GM10248 (cell line): ENCODE data around the gene OSGEPL1.
"Not testable (repeated sequence)": the region's sequence is repeated elsewhere in the genome, so short reads cannot be mapped to it uniquely, and the experiment has no call there.

Source experiments
- CTCF ChIA-PET: fragments of 300-600 bp; sonication (Branson Sonifier 250); formaldehyde crosslinking; extraction: SDS; loops from one replicate; lab custom pipeline; 2021; ENCODE audit warnings: antibody characterized with exemption; lab: Yijun Ruan, JAX
- POLR2A ChIA-PET: fragments of 350-650 bp; sonication (Branson Sonifier 250); formaldehyde crosslinking; extraction: SDS; loops from one replicate; lab custom pipeline; 2020; ENCODE audit warnings: antibody characterized with exemption; lab: Yijun Ruan, JAX
- DNase-seq: peaks from one replicate; pipeline ENCODE4 v3.0.0; 2012; ENCODE audit errors: extremely low spot score
- TF ChIP-seq, protein P1 (sequence below): IDR thresholded peaks from 2 replicates; pipeline ENCODE4 v1.5.1; 2012; ENCODE audit warnings: mild to moderate bottlenecking, low read depth; ENCODE audit errors: extremely low read depth, missing control alignments, control extremely low read depth

OSGEPL1 gene

GRCh38 chr2:189782221-189782671, 19.7 kb upstream of the OSGEPL1 start:
- DNase-seq = no peak
- TF ChIP-seq, protein P1, sequence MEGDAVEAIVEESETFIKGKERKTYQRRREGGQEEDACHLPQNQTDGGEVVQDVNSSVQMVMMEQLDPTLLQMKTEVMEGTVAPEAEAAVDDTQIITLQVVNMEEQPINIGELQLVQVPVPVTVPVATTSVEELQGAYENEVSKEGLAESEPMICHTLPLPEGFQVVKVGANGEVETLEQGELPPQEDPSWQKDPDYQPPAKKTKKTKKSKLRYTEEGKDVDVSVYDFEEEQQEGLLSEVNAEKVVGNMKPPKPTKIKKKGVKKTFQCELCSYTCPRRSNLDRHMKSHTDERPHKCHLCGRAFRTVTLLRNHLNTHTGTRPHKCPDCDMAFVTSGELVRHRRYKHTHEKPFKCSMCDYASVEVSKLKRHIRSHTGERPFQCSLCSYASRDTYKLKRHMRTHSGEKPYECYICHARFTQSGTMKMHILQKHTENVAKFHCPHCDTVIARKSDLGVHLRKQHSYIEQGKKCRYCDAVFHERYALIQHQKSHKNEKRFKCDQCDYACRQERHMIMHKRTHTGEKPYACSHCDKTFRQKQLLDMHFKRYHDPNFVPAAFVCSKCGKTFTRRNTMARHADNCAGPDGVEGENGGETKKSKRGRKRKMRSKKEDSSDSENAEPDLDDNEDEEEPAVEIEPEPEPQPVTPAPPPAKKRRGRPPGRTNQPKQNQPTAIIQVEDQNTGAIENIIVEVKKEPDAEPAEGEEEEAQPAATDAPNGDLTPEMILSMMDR = no peak
- ChIA-PET POLR2A (no interaction called here), CTCF (interaction anchor here (1.4 to 1.5 kb wide), 2 partner anchors 20 to 122 kb away, joined by 4 to 5 read pairs; partner anchors contain the start of genes ASNSD1 and OSGEPL1)

DNA sequence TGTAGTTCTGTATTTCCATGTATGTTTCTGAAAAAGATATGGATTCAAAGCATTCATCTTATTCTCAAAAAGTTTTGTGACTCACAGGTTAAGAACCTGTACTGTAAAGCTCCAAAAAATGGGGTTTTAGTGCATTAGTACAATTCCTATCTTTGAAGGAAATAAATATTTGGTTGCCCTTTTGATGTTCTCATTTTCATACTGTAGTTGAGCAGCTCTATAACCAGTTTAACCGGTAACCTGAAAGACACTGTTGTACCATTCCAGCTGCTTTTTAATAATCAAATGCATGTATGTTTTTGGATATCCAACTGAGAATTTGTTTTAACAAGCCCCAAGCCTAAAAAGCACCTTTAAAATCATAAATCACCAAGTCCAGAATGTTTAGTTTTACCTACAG, 9.6 kb upstream of the OSGEPL1 start:
- no peak for DNase-seq
- ChIA-PET POLR2A (no interaction called here), CTCF (interaction anchor here (1.2 to 7.3 kb wide), 2 partner anchors 9 to 112 kb away, joined by 3 to 73 read pairs; partner anchors contain the start of gene OSGEPL1)
- TF ChIP-seq, protein P1 = no peak

DNA sequence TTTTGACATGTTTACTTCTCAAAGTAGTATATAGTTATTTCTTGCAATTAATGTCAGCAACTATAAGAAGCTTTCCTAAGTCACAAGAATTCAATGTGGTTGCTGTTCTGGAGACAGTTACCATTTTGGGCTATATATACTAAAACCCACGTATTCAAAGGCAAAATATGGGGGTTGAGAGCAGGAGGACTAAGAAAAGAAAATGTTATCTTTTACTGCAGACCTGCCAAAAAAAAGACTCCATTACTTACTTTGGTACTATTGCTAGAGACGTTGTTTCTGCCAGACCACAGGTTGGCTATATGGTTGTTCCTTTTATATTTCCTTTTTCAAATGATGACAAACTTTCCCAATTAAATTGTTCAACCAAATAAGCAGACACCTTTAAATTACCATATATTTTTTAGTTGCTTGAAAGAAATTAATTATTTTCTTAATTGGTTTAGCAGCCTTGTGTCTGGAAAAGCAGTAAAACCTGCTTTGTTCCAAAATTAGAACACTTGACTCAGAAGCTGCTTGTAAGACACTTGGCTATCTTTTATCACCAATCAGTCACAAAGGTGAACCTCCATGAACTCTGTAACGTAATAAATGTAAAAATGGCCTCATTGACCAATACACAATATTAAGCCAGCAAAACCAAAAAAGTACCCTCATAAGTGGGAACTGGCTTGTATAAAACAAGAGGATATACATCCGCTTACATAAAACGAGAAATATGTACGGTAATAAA, 8.2 kb upstream of the OSGEPL1 start:
- CTCF ChIA-PET = interaction anchor here (7.3 kb wide), 1 partner anchor 7 kb away, joined by 73 read pairs; the partner anchor contains the start of gene OSGEPL1
- no peak for DNase-seq
- TF ChIP-seq, protein P1 = no peak
- POLR2A ChIA-PET = no interaction called here

- ChIA-PET POLR2A (interaction anchor here (0.7 kb wide), 1 partner anchor 1913 kb away, joined by 4 read pairs; no protein-coding TSS in a partner anchor), CTCF (interaction anchor here (1.2 to 6.5 kb wide), 13 partner anchors 9 to 307 kb away, joined by 3 to 79 read pairs (median 5); partner anchors contain the start of gene ASNSD1)
- DNase-seq = no peak
- TF ChIP-seq, protein P1 = no peak
These were observed 1.5 kb upstream of the OSGEPL1 start for GRCh38 chr2:189763908-189764661.

- CTCF ChIA-PET = interaction anchor here (0.9 to 6.5 kb wide), 20 partner anchors 11 to 557 kb away, joined by 3 to 79 read pairs (median 5); partner anchors contain the start of genes ASNSD1, HIBCH, ORMDL1 and PMS1
- TF ChIP-seq, protein P1 = no peak
- POLR2A ChIA-PET = no interaction called here
- DNase-seq = no peak
These were observed 402 bp downstream of the OSGEPL1 start for GRCh38 chr2:189762229-189762550.

DNA sequence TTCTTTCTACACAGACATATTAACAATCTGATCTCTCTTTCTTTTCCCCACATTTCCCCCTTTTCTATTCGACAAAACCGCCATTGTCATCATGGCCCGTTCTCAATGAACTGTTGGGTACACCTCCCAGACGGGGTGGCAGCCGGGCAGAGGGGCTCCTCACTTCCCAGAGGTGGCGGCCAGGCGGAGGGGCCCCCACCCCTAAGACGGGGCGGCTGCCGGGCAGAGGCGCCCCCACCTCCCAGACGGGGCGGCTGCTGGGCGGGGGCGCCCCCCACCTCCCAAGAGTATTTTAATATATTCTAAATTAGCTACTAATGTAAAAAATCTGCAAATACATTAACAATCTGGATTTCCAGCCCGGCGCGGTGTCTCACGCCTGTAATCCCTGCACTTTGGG, 2.4 kb downstream of the OSGEPL1 start:
- POLR2A ChIA-PET, DNase-seq: not testable (repeated sequence)
- CTCF ChIA-PET = interaction anchor here (1.2 to 6.5 kb wide), 6 partner anchors 9 to 420 kb away, joined by 3 to 79 read pairs (median 22); partner anchors contain the start of gene ASNSD1
